Liver (tissue), 9 donors: ENCODE measurements around the gene INSYN1. TPM values are rescaled to one million over a fixed set of nuclear protein-coding genes. Genes with fewer than 3 reads are reported as not detected.

Experiments used
- DNase-seq: peaks from one replicate; pipeline ENCODE4 v3.0.0-alpha.2; 2017; ENCODE audit warnings: low spot score
- H3K27ac ChIP-seq, 2 donors: one replicate each; pipeline ENCODE4 v1.7.0; 2013; ENCODE audit warnings: inconsistent platforms in 2 of 2, low read length in 2 of 2, control low read depth in 1 of 2, low read depth in 1 of 2, mild to moderate bottlenecking in 1 of 2
- H3K27me3 ChIP-seq, 4 donors: one replicate each; pipeline versions ENCODE4 v1.6.1 to v1.7.0; 2013; ENCODE audit warnings: low read length in 3 of 4, inconsistent platforms in 1 of 4, mild to moderate bottlenecking in 1 of 4, moderate library complexity in 1 of 4; ENCODE audit not compliant: control insufficient read depth in 4 of 4, insufficient read depth in 4 of 4
- H3K36me3 ChIP-seq, 4 donors: one replicate each; pipeline versions ENCODE4 v1.6.1 to v1.7.0; 2013; ENCODE audit warnings: low read length in 3 of 4, mild to moderate bottlenecking in 3 of 4, low read depth in 1 of 4, moderate library complexity in 1 of 4; ENCODE audit not compliant: control insufficient read depth in 4 of 4, insufficient read depth in 3 of 4
- H3K4me1 ChIP-seq, 4 donors: one replicate each; pipeline versions ENCODE4 v1.6.1 to v1.7.0; 2013; ENCODE audit warnings: low read length in 3 of 4, mild to moderate bottlenecking in 3 of 4, moderate library complexity in 1 of 4; ENCODE audit not compliant: control insufficient read depth in 4 of 4, insufficient read depth in 4 of 4
- H3K4me3 ChIP-seq, 3 donors: one replicate each; pipeline versions ENCODE4 v1.6.1 to v1.7.0; 2013; ENCODE audit warnings: low read length in 3 of 3, control low read depth in 1 of 3, low read depth in 1 of 3, mild to moderate bottlenecking in 1 of 3
- H3K9ac ChIP-seq, 2 donors: one replicate each; pipeline ENCODE4 v1.7.0; 2013; ENCODE audit warnings: low read length in 2 of 2, mild to moderate bottlenecking in 2 of 2, moderate library complexity in 2 of 2, control low read depth in 1 of 2, low read depth in 1 of 2
- H3K9me3 ChIP-seq, 4 donors: one replicate each; pipeline versions ENCODE4 v1.6.1 to v1.7.0; 2013; ENCODE audit warnings: low read length in 3 of 4; ENCODE audit not compliant: control insufficient read depth in 4 of 4
- EGR1 ChIP-seq, 2 donors: IDR thresholded peaks; 2 replicates each; pipeline ENCODE4 v1.6.1; 2016 to 2018; ENCODE audit warnings: antibody characterized with exemption in 2 of 2, low read depth in 2 of 2
- FOXA1 ChIP-seq: IDR thresholded peaks from 2 replicates; pipeline ENCODE4 v1.6.1; 2016; ENCODE audit warnings: antibody characterized with exemption
- GABPA ChIP-seq, 2 donors: IDR thresholded peaks in 1 of 2; conservative IDR thresholded peaks in 1 of 2; 2 replicates each; pipeline ENCODE4 v1.6.1; 2016; ENCODE audit warnings: antibody characterized with exemption in 2 of 2, mild to moderate bottlenecking in 1 of 2, moderate library complexity in 1 of 2
- HNF4A ChIP-seq, 2 donors: conservative IDR thresholded peaks; 2 replicates each; pipeline ENCODE4 v1.6.1; 2016; ENCODE audit warnings: antibody characterized with exemption in 2 of 2, mild to moderate bottlenecking in 2 of 2
- HNF4G ChIP-seq: IDR thresholded peaks from 2 replicates; pipeline ENCODE4 v1.6.1; 2016; ENCODE audit warnings: antibody characterized with exemption
- JUND ChIP-seq, 2 donors: IDR thresholded peaks; 2 replicates each; pipeline ENCODE4 v1.6.1; 2016; ENCODE audit warnings: antibody characterized with exemption in 2 of 2
- NR2F2 ChIP-seq: IDR thresholded peaks from 2 replicates; pipeline ENCODE4 v1.6.1; 2016; ENCODE audit warnings: antibody characterized with exemption
- RAD21 ChIP-seq, 2 donors: IDR thresholded peaks; 2 replicates each; pipeline ENCODE4 v1.6.1; 2016; ENCODE audit warnings: antibody characterized with exemption in 2 of 2, mild to moderate bottlenecking in 2 of 2
- SP1 ChIP-seq: IDR thresholded peaks from 2 replicates; pipeline ENCODE4 v1.6.1; 2018; ENCODE audit warnings: antibody characterized with exemption, mild to moderate bottlenecking
- TAF1 ChIP-seq: conservative IDR thresholded peaks from 2 replicates; pipeline ENCODE4 v1.6.1; 2016; ENCODE audit warnings: antibody characterized with exemption, mild to moderate bottlenecking
- YY1 ChIP-seq: IDR thresholded peaks from 2 replicates; pipeline ENCODE4 v1.6.1; 2016; ENCODE audit warnings: antibody characterized with exemption, mild to moderate bottlenecking
- WGBS: extraction: QIAGEN DNeasy Blood & Tissue Kit; methylation state at CpG from one replicate; pipeline ENCODE4 v1.1.7; 2013; 5-methylcytosine and 5-hydroxymethylcytosine counted together
- polyA plus RNA-seq, 2 donors: library from polyadenylated mRNA; stranded (reverse) in 1 of 2; unstranded in 1 of 2; fragments of 200-250 nt in 1 of 2; fragments of >200 nt in 1 of 2; fragmentation: Nextera tagmentation in 1 of 2; extraction: Ambion mirVana in 1 of 2; gene quantifications; one replicate each; pipeline versions ENCODE4 v1.2.1 to v1.2.3, GENCODE V29; 2013 to 2015
- total RNA-seq, 2 donors: library from RNA; depleted of rRNA; stranded (reverse); fragments of >200 nt; gene quantifications; one replicate each; pipeline ENCODE4 v1.2.3, GENCODE V29; 2014
- TF ChIP-seq, protein P1 (sequence below): IDR thresholded peaks from 2 replicates; pipeline ENCODE4 v1.6.1; 2016; ENCODE audit warnings: antibody characterized with exemption, mild to moderate bottlenecking
- TF ChIP-seq, protein P2 (sequence below): fragments of 150-350 bp; IDR thresholded peaks from 2 replicates; pipeline ENCODE4 v1.5.1; 2017; ENCODE audit warnings: improper control_type of control experiment, low read depth, low read length; ENCODE audit not compliant: missing input control
- donor health status: healthy.
- donor health status: healthy.
- donor health status: healthy.
- donor health status: healthy.
- donor health status: healthy.

Gene INSYN1
- total and polyA plus RNA-seq, 4 donors = 0.16 to 0.37 (median 0.25) TPM; not detected in 1

DNA sequence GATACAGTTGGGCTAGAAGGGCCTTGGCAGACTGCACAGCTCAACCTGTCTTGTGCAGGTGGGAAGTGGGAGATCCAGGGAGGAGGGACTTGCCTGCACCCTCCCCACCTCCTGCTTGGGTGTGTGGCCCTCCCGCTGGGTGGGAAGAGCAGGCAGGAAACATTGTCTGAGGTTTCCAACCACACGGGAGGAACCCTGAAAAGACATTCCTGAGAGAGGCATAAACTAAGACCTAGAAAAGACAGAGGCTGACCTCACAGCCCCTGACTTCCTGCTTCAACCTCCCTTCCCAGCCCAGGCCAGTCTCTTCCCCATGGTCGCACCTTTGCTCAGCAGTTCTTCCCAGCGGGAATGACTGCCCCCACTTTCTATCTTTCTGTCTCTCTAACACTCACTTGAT lies 46.3 kb upstream of the INSYN1 start (continued):
- TF ChIP-seq, protein P1, sequence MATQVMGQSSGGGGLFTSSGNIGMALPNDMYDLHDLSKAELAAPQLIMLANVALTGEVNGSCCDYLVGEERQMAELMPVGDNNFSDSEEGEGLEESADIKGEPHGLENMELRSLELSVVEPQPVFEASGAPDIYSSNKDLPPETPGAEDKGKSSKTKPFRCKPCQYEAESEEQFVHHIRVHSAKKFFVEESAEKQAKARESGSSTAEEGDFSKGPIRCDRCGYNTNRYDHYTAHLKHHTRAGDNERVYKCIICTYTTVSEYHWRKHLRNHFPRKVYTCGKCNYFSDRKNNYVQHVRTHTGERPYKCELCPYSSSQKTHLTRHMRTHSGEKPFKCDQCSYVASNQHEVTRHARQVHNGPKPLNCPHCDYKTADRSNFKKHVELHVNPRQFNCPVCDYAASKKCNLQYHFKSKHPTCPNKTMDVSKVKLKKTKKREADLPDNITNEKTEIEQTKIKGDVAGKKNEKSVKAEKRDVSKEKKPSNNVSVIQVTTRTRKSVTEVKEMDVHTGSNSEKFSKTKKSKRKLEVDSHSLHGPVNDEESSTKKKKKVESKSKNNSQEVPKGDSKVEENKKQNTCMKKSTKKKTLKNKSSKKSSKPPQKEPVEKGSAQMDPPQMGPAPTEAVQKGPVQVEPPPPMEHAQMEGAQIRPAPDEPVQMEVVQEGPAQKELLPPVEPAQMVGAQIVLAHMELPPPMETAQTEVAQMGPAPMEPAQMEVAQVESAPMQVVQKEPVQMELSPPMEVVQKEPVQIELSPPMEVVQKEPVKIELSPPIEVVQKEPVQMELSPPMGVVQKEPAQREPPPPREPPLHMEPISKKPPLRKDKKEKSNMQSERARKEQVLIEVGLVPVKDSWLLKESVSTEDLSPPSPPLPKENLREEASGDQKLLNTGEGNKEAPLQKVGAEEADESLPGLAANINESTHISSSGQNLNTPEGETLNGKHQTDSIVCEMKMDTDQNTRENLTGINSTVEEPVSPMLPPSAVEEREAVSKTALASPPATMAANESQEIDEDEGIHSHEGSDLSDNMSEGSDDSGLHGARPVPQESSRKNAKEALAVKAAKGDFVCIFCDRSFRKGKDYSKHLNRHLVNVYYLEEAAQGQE = no peak
- TF ChIP-seq TAF1 = no peak

DNA sequence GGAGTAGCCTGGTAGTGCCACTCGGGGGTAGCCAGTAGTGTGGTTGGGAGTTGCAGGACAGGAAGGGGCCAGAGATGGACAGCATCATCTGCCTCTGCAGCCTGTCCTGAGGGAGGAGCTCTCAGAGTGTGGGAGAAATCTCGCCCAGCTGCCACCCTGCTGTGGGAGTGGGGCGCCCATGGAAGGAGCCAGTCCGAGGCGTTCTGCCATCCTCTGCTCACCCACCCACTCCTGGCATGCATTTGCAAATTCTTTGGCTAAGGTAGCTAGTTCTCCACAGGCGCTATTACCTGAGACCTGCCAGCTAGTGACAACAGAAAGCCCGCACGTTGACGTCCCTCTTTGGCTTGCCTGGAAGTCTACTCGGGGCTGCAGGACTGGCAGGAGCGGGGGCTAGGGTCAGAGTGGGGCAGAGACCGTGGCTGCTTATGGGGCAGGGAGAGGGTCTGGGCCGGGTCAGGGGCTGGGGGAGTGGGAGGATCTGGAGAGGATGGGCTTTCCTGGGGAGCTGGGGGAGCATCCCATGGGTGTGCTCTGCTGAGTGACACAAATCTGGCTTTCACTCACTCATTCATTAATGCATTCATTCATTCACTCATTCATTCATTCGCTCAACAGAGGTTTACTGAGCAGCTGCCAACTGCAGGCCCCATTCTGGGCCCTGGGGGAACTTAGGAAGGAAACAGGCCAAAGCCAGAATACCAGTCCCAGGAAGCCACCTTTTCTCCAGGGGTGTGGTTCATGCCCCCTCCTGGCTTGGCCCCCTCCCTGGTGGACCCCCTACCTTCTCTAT lies 44.4 kb upstream of the INSYN1 start:
- no peaks in the 10 kb centered on the region for H3K9me3 ChIP-seq
- TF ChIP-seq EGR1 (IDR thresholded peaks at IDR 0.05; ENCODE audit: low read depth in 2 of 2) (no peak), YY1 (no peak), RAD21 (IDR thresholded peaks at IDR 0.05) (no peak), JUND (IDR thresholded peaks at IDR 0.05) (no peak), SP1 (no peak), HNF4G (no peak), FOXA1 (no peak), NR2F2 (no peak), GABPA (IDR thresholded peaks at IDR 0.05 in 1 of 2, conservative IDR thresholded peaks at IDR 0.05 in 1 of 2) (no peak), HNF4A (conservative IDR thresholded peaks at IDR 0.05) (no peak)
- TF ChIP-seq, protein P2, sequence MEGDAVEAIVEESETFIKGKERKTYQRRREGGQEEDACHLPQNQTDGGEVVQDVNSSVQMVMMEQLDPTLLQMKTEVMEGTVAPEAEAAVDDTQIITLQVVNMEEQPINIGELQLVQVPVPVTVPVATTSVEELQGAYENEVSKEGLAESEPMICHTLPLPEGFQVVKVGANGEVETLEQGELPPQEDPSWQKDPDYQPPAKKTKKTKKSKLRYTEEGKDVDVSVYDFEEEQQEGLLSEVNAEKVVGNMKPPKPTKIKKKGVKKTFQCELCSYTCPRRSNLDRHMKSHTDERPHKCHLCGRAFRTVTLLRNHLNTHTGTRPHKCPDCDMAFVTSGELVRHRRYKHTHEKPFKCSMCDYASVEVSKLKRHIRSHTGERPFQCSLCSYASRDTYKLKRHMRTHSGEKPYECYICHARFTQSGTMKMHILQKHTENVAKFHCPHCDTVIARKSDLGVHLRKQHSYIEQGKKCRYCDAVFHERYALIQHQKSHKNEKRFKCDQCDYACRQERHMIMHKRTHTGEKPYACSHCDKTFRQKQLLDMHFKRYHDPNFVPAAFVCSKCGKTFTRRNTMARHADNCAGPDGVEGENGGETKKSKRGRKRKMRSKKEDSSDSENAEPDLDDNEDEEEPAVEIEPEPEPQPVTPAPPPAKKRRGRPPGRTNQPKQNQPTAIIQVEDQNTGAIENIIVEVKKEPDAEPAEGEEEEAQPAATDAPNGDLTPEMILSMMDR = no peak
- TF ChIP-seq, protein P1 = no peak
- H3K27me3 ChIP-seq = no peaks in the 10 kb centered on the region
- H3K4me1 ChIP-seq = no peaks in the 10 kb centered on the region
- WGBS = 89% methylated on average over 14 of the region's 14 CpGs
- no peak for DNase-seq
- no peak overlapping the region for H3K4me3 ChIP-seq
- H3K27ac ChIP-seq = no peak overlapping the region
- no peaks in the 10 kb centered on the region for H3K36me3 ChIP-seq
- no peak overlapping the region for H3K9ac ChIP-seq
